Colonic mucosa (tissue), 4 donors: ENCODE results near the gene STK39. TPM values are rescaled to one million over a fixed set of nuclear protein-coding genes. Genes with fewer than 3 reads are reported as not detected.

ENCODE experiments used
- DNase-seq: peaks from one replicate; pipeline ENCODE4 v3.0.0-alpha.2; 2020
- H3K27ac ChIP-seq: fragments of 200-600 bp; one replicate; pipeline ENCODE4 v1.8.0; 2021
- H3K27me3 ChIP-seq: fragments of 200-600 bp; one replicate; pipeline ENCODE4 v1.8.0; 2021
- H3K36me3 ChIP-seq: fragments of 200-600 bp; one replicate; pipeline ENCODE4 v1.8.0; 2021
- H3K4me1 ChIP-seq: fragments of 200-600 bp; one replicate; pipeline ENCODE4 v1.8.0; 2021; ENCODE audit warnings: mild to moderate bottlenecking
- H3K4me3 ChIP-seq: fragments of 200-600 bp; one replicate; pipeline ENCODE4 v1.8.0; 2021
- H3K9ac ChIP-seq, 2 donors: one replicate each; pipeline ENCODE4 v1.7.0; 2013; ENCODE audit warnings: control low read depth in 2 of 2, low read depth in 2 of 2, low read length in 2 of 2
- H3K9me3 ChIP-seq: fragments of 200-600 bp; one replicate; pipeline ENCODE4 v1.8.0; 2021
- CTCF ChIP-seq: fragments of 200-600 bp; IDR thresholded peaks from one replicate; pipeline ENCODE4 v1.8.0; 2022; ENCODE audit warnings: antibody characterized with exemption, mild to moderate bottlenecking
- intact Hi-C: fragments of 100-400 bp; cut with DNase I; formaldehyde crosslinking; loops from one replicate; pipeline ENCODE4 v1.14.1; 2022
- total RNA-seq, 2 donors: library from RNA; stranded (reverse); fragmentation: NEBNext Ultra II Directional in 1 of 2; extraction: Animal tissue kit (Norgen Biotek cat#: 25700) in 1 of 2; gene quantifications; one replicate each; pipeline ENCODE4 v1.2.1, GENCODE V29; 2021
- donor health status: healthy.
- donor health status: DM: no; HTN: no; CAD: no.
- donor health status: DM: no; HTN: no; CAD: no.

The STK39 gene
- total RNA-seq, 2 donors from 2014 or later = 35.9 to 41.2 TPM

- no peaks in the 10 kb centered on the region for H3K27me3 ChIP-seq
- no peak overlapping the region for H3K27ac ChIP-seq
- no peak for TF ChIP-seq CTCF
- H3K4me3 ChIP-seq = no peak overlapping the region
- H3K9me3 ChIP-seq = no peaks in the 10 kb centered on the region
- no peak overlapping the region for H3K9ac ChIP-seq
- intact Hi-C loops = no loop called here
- no peaks in the 10 kb centered on the region for H3K36me3 ChIP-seq
- H3K4me1 ChIP-seq = no peaks in the 10 kb centered on the region
- no peak for DNase-seq
These were observed 306.5 kb downstream of the STK39 start for GRCh38 chr2:167940734-167941507.

- no peak overlapping the region for H3K9ac ChIP-seq
- H3K27ac ChIP-seq = no peak overlapping the region
- no peak overlapping the region for H3K4me3 ChIP-seq
- intact Hi-C loops = no loop called here
- no peaks in the 10 kb centered on the region for H3K4me1 ChIP-seq
- no peak for DNase-seq
- H3K27me3 ChIP-seq = no peaks in the 10 kb centered on the region
- no peak for TF ChIP-seq CTCF
- no peaks in the 10 kb centered on the region for H3K9me3 ChIP-seq
- H3K36me3 ChIP-seq = no peaks in the 10 kb centered on the region
These were observed 307.1 kb downstream of the STK39 start for GRCh38 chr2:167940346-167940725.

- Histone ChIP-seq H3K9me3 (no peaks in the 10 kb centered on the region), H3K27ac (no peak overlapping the region), H3K4me3 (no peak overlapping the region), H3K4me1 (no peaks in the 10 kb centered on the region), H3K36me3 (no peaks in the 10 kb centered on the region), H3K27me3 (no peaks in the 10 kb centered on the region), H3K9ac (no peak overlapping the region)
- no peak for TF ChIP-seq CTCF
- intact Hi-C loops = no loop called here
- no peak for DNase-seq
These were observed 307.7 kb downstream of the STK39 start for GRCh38 chr2:167939514-167940345.

- Histone ChIP-seq H3K9ac (no peak overlapping the region), H3K9me3 (no peaks in the 10 kb centered on the region), H3K4me1 (no peaks in the 10 kb centered on the region), H3K4me3 (no peak overlapping the region), H3K27me3 (no peaks in the 10 kb centered on the region), H3K36me3 (no peaks in the 10 kb centered on the region), H3K27ac (no peak overlapping the region)
- DNase-seq = no peak
- intact Hi-C loops = no loop called here
- no peak for TF ChIP-seq CTCF
These were observed 310.0 kb downstream of the STK39 start for GRCh38 chr2:167937403-167937802.

- H3K36me3 ChIP-seq = no peaks in the 10 kb centered on the region
- no peak for TF ChIP-seq CTCF
- H3K4me3 ChIP-seq = no peak overlapping the region
- H3K27me3 ChIP-seq = no peaks in the 10 kb centered on the region
- no peak overlapping the region for H3K27ac ChIP-seq
- intact Hi-C loops = no loop called here
- DNase-seq = no peak
- H3K9ac ChIP-seq = no peak overlapping the region
- no peaks in the 10 kb centered on the region for H3K4me1 ChIP-seq
- H3K9me3 ChIP-seq = no peaks in the 10 kb centered on the region
These were observed 311.6 kb downstream of the STK39 start for GRCh38 chr2:167935803-167936110.
